Activated T-cell treated with anti-CD3 and anti-CD28 coated beads for 1 hour (primary cell): ENCODE results near the gene NUMA1.

Source experiments
- DNase-seq: peaks from one replicate; pipeline ENCODE4 v3.0.0-alpha.2; 2020; ENCODE audit warnings: low read depth

NUMA1 gene

DNA sequence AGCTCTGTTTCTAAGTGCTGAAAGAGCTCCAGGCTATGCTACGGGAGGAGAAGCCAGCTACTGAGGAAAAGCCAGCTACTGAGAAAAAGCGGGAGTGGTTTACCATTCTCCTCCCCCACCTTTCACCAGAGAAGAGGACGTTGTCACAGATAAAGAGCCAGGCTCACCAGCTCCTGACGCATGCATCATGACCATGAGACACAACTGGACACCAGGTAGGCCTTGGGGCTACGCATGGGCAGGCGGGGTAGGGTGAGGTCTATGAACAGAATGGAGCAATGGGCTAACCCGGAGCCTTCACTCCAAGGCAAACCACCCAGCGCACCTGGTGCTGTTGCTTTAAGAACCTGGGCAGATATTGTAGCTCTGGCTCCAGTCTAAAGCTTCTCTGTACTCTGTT, 80.5 kb downstream of the NUMA1 start:
- DNase-seq = no peak

DNA sequence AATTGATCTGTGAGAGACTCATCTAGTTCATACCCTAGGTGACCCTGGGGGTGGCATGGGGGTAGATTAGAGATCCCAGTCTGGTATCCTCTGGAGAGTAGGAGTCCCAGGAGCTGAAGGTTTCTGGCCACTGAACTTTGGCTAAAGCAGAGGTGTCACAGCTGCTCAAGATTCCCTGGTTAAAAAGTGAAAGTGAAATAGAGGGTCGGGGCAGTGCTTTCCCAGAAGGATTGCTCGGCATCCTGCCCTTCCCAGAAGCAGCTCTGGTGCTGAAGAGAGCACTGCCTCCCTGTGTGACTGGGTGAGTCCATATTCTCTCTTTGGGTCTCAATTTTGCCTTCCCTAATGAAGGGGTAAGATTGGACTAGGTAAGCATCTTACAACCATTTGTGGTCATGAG, 81.0 kb downstream of the NUMA1 start:
- no peak for DNase-seq

DNA sequence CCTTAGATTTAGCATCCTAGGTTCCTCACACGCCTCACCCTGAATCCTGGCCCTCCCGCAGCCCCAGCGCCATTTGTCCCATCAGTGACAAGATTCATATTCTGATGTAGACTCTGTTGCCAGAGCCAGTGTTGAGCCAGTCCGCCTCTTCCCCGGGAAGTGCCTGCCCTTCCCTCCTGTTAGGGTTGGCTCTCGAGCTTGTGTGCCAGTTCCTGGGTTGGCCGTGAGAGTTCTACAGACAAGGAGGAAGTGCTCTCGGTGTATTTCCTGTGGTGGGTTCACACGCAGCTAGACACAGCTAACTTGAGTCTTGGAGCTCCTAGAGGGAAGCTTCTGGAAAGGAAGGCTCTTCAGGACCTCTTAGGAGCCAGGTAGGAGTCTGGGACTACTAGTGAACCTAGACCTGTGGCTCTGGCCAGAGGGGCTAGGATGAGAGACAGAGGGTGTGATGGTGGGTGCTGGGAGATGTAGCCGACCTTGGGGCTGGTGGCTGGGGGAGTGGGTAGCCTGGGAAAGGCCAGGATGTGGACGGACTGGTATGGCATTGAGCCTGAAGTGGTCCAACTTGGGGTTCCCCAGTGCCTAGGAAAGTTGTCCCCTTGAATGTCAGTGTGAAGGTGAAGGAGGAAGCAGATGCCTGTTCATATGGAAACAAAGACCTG, 81.6 kb downstream of the NUMA1 start, which contains the start of gene IL18BP:
Gene IL18BP (plus strand): TSS at position 261 of the 662 bp plus-strand sequence. CDS start 1,076 bp downstream, outside the sequence.
- DNase-seq = no peak

DNA sequence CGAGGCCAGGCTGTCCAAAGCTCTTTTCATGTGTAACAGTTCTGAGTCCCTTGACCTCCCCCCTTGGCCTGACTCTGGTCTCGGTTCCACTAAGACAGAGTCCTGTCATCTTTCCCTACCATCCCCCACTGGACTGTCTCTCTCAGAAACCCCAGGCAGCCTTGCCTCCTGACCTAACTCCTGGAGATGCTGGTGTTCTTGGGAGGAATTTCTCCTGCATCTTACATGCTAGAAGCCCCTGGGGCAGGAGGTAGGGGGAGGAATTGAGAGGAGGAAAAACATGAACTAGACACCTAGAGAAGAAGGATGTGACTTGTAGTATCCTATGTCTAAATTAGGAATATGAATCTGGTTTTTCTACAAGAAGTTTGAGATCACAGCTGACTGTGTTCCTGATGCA, 82.3 kb downstream of the NUMA1 start:
- no peak for DNase-seq

GRCh38 chr11:71997594-71997993, 82.7 kb downstream of the NUMA1 start:
- DNase-seq = no peak

- DNase-seq = no peak
Observed at GRCh38 chr11:71996946-71997345, 83.4 kb downstream of the NUMA1 start.

- no peak for DNase-seq
Observed at GRCh38 chr11:71996517-71996916, 83.8 kb downstream of the NUMA1 start.

DNA sequence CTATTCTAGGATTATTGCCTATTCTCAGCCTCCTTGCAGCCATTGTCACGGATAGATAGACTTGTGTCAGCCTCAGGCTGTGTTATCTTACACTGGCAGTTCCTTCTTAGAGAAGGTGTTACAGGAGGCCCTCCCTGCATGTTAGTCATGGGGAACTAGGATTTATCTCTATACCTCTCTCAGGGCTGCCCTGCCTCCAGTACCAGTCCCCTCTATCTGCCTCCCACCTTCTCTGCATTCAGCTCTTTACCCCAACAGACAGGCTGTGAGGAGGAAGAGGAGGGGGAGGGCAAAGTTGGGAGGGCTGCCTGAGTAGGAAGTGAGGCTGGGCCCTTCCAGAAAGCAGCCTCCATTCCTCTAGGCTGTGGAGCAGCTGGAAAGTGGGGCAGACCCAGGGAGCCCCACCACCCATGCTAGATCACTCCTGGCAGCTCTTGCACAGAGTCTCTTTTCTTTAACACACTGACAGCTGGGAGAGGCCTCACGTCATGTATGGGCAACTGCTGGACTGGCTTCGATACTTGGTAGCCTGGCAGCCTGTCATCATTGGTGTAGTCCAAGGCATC, 84.5 kb downstream of the NUMA1 start:
- no peak for DNase-seq

DNA sequence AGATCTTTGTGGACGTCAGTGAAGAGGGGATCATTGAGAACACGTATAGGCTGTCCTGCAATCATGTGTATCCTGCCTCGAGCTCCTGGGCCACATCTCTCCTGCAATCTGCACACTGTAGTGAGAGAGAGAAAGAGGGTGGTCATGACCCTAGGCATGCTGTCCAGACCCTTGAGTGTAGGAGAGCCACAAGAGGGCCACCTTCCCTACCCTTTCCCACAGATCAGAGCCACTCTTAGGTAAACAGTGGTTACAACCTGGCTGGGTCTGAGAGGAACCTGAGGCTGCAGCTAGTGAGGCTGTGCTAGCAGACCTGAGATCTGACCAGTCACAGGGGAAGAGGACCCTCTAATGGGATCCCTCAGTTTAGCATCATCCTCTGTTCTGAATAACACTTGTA, 85.6 kb downstream of the NUMA1 start:
- DNase-seq = no peak

DNA sequence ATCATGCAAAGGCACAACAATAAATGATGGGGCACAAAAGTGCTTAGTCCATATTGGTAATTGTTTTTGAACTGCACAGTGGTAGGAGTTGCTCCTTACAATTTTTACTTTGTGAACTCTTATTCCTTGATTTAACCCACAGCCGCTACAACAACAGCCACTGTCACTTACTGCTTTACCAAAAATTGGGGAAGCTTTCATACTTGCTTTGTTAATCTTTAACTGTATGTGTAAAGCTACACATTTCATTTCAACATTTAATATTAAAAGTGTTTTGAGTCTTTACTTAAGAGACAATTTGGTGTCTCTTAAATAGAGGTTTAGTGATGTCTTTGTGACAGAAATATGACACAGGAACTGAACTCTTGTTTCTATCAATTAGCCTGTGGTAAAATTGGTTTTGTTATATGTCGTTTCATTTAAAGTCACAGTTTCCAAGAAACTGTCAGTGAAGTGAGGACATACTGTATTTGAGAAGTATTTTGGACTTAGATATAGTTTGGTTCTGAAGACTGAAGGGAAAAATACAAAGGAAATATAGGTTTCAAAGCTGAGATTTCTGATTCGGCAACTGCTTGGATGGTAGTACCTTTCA, 88.1 kb downstream of the NUMA1 start:
- DNase-seq = no peak

GRCh38 chr11:71991494-71991893, 88.8 kb downstream of the NUMA1 start:
- DNase-seq = no peak

GRCh38 chr11:71990701-71991100, 89.6 kb downstream of the NUMA1 start:
- DNase-seq = no peak

DNA sequence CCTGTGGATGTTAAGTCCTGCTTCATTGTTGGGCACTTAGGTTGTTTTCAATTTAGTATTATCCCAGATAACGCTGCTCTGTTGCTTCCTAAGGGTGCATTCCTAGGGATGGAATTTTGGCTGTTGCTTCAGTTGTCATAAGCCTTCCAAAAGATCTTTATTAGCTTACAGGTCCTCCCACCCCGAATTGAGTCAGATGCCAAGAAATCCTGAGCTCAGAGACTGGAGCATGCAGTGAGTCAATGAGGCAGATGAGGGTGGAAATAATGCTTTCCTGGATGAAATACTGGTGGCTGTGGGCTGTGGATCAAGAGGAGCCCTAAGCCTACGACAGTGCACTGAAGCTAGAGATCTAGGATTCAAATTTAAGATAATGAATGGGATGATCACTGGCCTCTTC, 92.3 kb downstream of the NUMA1 start:
- no peak for DNase-seq

- no peak for DNase-seq
Observed at GRCh38 chr11:71987521-71987920, 92.8 kb downstream of the NUMA1 start.

DNA sequence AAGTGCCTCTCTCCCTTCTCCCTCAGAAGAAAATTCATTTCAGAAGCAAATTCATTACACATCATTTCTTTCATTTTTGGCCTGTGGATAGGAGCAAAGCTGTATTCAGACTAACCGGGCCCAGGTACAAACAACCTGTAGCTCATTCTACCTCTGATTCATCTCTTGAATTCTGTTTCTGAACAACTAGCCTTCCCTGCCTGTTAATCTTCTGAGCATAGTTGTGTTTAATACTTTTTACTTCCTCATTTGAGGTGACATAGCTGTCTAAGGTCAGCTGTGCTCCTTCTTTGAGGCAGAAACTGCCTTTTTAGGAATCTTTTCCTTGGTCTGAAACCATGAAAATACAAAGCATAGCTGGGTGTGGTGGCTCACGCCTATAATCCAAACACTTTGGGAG, 94.2 kb downstream of the NUMA1 start:
- DNase-seq = no peak

GRCh38 chr11:71979602-71980001, 100.7 kb downstream of the NUMA1 start:
- no peak for DNase-seq

GRCh38 chr11:71979094-71979493, 101.2 kb downstream of the NUMA1 start:
- no peak for DNase-seq

DNA sequence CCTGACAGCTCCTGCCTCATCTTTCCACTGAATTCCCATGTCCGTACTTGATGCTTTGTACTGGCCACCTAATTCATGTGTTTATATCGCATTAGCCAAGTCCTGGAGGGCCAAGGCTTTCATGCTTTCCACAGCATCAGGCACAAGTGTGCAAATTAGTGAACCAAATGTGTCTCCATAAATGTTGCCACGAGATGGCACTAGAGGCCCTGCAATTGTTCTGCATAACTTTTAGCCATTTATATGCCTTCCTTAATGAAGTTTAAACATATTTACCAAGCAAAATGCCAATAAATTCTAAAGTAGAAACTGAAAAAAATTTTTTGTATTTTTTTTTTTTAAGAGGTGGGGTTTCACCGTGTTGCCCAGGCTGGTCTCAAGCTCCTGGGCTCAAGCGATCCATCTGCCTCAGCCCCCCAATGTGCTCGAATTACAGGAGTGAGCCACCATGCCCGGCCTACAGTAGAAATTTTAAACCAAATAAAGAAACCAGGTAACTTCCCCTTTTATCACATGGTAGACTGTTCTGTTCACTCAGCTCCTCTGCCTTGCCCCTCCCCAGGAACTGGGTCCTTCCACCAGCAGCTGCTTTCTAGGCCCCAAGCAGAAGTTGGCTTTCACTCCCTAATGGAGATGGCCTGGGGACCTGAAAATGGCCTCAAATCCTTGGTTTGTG, 102.5 kb downstream of the NUMA1 start:
- DNase-seq = peak; percentile 34

DNA sequence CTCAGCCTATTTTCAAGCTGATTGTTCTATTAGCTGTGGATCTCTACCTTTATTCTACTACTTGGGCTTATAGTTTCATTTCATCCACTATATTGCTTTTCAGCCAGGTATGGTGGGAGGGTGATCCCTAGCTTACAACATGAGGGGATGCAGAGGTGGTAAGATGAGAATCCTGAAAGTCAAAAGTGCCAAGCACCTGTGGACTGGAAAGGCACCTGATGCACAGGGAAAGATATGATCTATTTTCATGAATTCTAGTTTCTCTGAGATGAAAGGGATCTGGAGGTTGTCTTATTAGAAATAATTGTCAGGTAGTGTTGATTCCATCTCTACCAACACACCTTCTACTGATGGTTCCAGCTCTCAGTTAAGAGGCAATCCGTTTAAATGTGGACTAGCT, 103.3 kb downstream of the NUMA1 start:
- no peak for DNase-seq

GRCh38 chr11:71976551-71976950, 103.8 kb downstream of the NUMA1 start:
- DNase-seq = no peak

GRCh38 chr11:71971680-71972079, 108.7 kb downstream of the NUMA1 start:
- DNase-seq = no peak

DNA sequence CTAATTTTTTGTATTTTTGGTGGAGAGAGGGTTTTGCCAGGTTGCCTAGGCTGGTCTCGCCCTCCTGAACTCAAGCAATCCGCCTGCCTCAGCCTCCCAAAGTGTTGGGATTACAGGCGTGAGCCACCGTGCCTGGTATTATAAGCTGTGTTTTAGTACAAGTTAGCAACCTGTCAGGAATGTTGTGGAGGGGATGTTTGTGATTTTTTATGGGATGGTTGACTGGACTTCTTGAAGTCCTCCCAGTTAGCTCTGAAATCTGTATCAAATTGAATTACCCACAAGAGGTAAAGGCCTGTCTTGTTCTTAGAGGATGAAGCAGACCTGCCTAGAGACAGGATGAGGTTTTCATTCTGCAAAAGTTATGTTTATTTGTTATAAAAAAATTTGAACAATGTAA, 115.7 kb downstream of the NUMA1 start:
- no peak for DNase-seq

DNA sequence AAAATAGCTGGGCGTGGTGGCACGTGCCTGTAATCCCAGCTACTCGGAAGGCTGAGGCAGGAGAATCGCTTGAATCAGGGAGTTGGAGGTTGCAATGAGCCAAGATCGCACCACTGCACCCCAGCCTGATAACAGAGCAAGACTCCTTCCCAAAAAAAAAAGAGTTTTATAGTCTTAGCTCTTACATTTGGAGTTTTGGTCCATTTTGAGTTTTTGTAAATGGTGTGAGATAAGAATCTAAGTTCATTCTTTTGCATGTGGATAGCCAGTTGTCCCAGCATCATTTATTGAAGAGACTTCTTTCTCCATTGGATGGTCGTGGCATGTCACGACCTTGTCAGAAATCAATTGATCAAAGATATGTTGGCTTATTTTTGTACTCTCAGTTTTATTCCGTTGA, 116.9 kb downstream of the NUMA1 start:
- no peak for DNase-seq
